ENCODE results near the gene CELF5.

DNA sequence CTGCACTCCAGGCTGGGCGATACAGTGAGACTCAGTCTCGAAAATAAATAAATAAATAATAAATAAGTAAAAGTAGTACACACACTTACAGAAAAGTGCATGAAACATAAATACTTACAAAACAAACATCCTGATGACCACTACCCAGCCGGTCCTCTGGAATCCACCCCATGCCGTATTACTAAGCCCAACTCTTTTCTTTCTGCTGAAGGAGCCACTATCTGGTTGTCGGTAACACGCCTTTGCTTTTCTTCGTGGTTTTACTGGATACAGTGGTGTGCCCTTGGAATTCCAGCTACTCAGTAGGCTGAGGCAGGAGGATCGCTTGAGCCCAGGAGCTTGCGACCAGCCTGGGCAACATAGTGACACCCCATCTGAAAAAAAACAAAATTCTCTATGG, 39.4 kb downstream of the CELF5 start:
- no peak for TF ChIP-seq EZH2 (IDR thresholded peaks at IDR 0.05; ENCODE audit: insufficient read depth, poor library complexity, severe bottlenecking)
- TF ChIP-seq EZH2phosphoT487 (IDR thresholded peaks at IDR 0.05; ENCODE audit: insufficient read depth, low read depth) = no peak

All from GM23248 (cell line).